GM18507 (cell line): Measurements from ENCODE around the gene EPC1.
"Not testable (repeated sequence)": the region's sequence is repeated elsewhere in the genome, so short reads cannot be mapped to it uniquely, and the experiment has no call there.

Source experiments
- DNase-seq: peaks from one replicate; pipeline ENCODE4 v3.0.0; 2011; ENCODE audit warnings: low read depth; ENCODE audit not compliant: insufficient read length; ENCODE audit errors: extremely low spot score
- FAIRE-seq: peaks from 2 replicates; lab custom pipeline; 2011; peaks lifted over from hg19 to GRCh38; lab: Jason Lieb, UNC

The EPC1 gene

DNA sequence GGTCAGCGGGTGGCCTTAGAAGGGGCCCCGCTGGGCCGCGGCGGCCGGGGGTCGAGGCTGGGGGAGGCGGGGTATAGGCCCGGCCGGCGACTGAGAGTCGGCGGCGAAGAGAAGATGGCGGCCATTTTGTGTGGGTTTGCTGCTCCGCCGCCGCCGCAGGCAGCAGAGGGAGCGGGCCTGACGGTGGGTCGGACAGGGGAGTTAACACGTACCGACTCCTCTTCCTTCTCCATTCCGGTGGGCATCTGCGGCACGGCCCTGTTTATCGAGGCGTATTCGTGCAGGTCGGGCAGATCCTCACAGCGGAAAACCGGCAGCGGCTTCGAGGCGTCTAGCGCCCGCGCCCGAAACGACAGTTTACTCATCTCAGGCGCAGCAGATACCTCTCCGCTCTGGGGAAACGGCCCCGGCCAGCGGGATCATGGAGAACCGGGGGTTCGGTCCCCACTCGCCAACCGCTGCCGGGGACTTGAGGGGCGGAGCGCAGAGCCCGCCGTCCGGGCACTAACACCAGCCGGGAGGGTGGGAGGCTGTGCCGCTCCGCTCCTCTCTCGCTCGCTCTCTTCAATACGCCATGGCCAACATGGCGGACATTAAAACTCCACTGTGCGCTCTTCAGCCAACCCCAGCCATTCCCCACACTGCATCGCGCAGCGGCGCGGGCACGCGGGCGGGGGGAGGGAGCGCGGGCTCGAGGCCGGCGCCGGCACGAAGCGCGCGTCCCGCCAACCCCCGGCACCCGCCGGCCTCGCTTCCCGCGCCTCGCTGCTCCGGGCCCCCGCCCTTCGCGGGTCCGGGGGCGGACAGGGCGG, at the start of gene EPC1:
Gene EPC1, minus strand, starts transcription at position 608 of the 812 bp plus-strand sequence. Its CDS starts 243 bp downstream, at position 365.
- FAIRE-seq (peak; percentile 88), DNase-seq (peak; percentile 83)

GRCh38 chr10:32393911-32394310, 47.0 kb upstream of the EPC1 start:
- DNase-seq, result no peak
- FAIRE-seq, result no peak

DNA sequence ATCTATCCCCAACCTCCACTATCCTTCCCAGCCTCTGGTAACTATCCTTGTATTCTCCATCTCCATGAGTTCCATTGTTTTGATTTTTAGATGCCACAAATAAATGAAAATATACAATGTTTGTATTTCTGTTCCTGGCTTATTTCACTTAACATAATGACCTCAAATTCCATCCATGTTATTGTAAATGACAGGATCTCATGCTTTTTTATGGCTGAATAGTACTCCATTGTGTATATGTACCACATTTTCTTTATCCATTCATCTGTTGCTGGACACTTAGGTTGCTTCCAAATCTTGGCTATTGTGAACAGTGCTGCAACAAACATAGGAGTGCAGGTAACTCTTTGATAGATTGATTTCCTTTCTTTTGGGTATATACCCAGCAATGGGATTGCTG, 45.3 kb upstream of the EPC1 start:
- DNase-seq, FAIRE-seq: not testable (repeated sequence)

- FAIRE-seq (no peak), DNase-seq (no peak)
Measured at GRCh38 chr10:32390193-32390592, 43.2 kb upstream of the EPC1 start.

DNA sequence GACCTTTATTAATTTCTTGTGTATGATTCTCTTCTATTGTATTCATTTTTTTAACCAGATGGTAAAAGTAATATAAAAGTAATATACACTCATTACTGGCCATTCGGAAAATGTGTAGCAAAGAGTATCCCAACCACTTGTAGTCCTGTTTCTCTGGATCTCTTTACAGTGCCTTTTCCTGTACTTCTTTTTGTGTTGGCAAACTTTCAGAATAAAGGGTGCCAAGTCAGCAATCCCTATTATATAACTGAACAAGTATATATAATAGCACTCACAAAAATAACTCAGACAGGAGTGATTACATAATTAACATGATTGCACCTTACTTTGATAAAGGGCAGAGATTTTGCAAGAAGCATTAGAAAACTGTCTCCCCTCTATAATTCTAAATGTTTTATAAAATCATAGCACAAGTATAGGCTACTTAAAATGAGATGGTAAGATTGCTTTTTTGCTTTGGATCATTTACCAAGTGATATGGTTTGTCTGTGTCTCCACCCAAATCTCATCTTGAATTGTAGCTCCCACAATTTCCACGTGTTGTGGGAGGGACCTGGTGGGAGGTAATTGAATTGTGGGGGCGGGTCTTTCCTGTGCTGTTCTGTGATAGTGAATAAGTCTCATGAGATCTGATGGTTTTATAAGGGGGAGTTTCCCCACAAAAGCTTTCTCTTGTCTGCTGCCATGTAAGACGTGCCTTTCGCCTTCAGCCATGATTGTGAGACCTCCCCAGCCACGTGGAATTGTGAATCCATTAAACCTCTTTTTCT, 41.5 kb upstream of the EPC1 start:
- FAIRE-seq (no peak), DNase-seq (no peak)

DNA sequence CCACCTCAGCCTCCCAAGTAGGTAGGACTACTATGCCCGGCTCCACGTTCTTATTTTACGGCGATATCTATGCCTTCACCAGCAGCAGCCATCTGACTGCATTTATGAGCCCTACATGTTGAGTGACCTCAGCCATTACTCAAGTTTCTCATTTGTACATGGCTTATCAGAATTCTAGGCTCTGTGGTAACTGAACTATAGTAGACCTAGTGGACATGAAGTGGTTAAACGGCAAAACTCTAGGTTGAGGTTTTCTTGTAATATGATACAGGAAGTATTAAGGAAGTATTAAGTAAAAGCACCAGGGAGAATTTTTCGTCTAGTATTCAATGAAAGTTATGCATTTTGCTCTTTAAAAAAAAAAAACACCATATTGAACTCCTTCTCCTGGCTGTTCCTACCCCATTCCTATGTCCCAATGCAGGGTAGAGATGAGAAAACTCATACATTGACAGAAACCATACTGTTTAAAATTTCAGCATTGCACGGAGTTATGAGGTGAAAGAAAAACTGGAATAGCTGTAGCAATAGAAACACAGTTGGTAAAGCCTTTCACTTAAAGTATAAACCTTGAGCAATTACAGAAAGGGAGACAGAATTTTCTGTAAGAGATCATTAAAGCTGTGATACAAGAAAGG, 39.8 kb upstream of the EPC1 start:
- no peak for DNase-seq
- no peak for FAIRE-seq

DNA sequence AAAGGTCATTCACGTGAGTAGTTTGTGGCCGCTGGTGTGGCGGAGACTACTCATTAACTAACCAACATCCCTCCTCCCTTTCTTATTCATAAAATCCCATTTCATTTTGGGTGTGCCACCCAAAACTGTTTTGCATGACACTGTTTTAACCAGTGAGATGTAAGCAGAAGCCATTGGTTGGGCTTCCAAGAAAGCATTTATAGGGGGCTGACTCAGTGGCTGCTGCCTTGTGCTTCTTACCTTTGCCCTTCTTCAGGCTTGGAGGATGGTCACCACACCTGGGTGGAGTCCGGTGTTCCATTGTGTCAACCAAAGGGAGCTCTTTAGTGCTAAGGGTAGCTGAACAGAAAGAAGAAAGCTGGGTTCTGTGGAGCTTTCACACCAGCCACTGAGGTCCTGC, 37.2 kb upstream of the EPC1 start:
- FAIRE-seq, result no peak
- no peak for DNase-seq

- FAIRE-seq (no peak), DNase-seq (no peak)
Measured at GRCh38 chr10:32381165-32381564, 34.2 kb upstream of the EPC1 start.

GRCh38 chr10:32379950-32380551, 33.1 kb upstream of the EPC1 start:
- DNase-seq (no peak), FAIRE-seq (no peak)

GRCh38 chr10:32379318-32379949, 32.5 kb upstream of the EPC1 start:
- DNase-seq (no peak), FAIRE-seq (no peak)

DNA sequence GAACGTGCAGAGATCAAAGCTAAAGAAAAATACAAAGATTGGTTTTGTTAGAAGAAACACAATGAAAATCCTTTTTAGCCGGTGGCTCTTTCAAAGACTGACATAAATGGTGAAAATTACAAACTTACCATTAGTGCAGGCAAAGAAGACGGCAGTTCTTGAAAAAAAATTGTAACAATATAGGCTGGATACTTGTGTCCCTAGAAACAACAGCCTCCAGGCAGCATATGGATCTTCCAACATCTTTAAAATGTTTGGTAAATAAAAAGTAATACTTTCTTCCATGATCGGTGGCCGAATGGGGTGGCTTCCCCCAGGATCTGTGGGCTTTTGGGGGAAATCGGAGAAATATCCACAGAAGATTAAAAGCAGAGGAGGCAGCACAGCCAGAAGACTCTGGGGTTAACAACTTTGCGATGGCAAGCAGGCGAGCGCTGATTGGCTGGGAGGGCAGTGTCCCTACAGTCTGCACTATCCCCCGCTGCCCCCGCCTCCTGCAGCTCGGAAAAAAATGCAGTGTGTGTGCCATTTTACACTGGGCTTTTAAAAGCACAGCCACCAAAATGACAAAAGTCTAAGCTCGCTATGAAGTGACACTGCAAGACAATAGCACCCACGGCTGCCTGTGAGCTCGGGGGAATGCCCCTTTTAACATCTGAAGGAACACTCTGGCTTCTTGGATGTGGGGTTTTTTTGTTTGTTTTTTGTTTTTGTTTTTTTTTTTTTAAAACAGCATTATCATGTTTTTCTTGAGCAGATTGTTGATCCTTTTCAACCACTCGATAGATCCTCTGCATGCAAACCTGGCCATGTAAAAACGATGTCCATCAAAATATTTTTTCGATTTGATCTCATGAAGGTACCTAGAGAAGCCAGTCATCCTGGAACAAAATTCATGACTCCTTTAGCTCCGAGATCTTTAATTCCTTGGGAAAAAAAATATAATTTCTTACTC, 31.7 kb upstream of the EPC1 start:
- FAIRE-seq (peak; percentile 99), DNase-seq (peak; percentile 49)

DNA sequence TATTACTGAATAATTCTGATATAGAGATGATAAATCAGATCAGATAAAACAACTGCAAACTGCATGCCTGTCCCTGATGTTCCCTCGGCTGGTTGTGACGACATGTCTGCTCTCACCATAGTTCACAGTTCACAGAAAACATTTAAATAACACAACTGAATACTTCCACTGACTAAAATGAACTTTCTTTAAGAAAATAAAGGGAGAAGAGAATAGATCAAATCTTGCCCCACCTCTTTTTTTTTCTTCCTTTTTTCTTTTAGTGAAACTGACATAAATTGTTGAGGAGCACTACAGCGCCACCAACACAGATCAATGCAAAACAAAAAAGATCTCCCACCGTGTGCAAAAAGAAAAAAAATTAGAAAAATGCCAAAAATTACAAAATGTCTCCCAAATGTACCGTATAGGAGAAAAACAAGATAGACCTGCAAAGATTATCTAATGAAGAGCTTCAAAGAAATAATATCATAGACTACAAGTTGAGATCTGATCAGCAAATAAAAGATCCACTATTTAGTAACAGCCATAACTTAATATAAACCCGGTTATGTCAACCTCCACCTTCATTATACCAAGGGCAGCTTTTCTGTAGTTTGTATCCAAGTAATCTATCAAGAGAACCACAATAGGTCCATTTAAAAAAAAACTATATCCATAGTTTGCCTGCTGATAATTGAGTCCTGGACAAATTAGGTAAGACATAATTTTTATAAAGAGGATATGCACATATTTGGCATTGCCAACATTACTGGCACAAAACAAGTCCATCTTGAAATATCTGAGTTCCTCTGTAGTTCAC, 30.7 kb upstream of the EPC1 start:
- FAIRE-seq (peak; percentile 86), DNase-seq (no peak)

DNA sequence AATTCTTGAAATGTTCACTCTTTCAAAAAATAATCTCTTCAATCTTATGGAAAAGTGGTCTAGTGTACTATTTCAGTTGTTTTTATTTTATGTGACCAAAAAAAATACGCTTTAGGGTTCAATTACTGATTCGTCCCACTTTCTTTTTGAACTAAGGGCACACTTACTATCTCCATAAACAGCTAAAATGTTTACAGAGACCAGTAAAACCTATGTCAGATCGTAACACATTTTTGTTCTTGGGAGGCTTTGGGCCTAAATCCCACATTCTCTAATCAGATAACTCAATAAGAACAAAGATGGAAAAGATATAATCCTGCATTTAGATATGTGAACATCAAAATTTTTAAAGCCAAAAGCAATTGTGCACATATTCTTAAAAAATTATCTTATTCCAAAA, 29.8 kb upstream of the EPC1 start:
- DNase-seq (no peak), FAIRE-seq (peak; percentile 66)

- DNase-seq, result no peak
- no peak for FAIRE-seq
Measured at GRCh38 chr10:32376097-32376496, 29.1 kb upstream of the EPC1 start.

DNA sequence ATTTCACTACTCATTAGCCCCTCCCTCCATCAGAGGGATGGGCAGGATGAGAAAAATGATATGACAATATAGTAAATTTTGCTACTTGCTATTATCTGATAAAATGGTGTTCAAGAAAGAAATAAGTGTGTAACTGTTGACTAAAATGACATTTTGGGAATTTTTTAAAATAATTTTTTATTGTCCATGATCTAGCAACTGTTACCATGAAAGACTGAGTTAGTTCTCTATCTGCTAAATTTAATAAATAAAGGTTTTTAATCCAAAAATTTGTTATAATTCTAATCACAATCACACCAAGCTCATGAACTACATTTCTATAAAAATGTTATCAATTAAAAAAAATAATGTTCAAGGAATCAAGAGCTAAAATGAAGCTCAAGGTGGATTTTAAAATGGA, 28.7 kb upstream of the EPC1 start:
- FAIRE-seq (no peak), DNase-seq (no peak)

- DNase-seq (no peak), FAIRE-seq (no peak)
Measured at GRCh38 chr10:32374605-32375004, 27.6 kb upstream of the EPC1 start.

GRCh38 chr10:32373496-32373895, 26.5 kb upstream of the EPC1 start:
- DNase-seq (no peak), FAIRE-seq (no peak)

DNA sequence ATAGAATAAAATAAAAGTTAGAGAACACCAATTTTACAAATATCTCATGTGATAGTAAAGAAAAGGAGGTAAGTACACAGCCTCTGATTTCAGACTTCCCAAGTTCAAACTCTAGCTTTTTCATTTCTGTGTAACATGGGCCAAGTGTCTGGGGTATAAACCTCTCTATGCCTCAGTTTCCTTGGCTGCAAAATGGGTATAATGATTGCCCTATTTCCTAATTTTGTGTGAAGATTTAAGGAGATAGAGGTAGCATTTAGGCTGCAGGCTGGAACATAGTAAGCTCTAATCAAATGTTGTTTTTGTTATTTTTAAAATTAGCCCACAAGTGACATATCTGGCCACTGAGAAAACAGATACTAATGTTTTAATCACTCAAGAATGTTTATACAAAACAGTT, 26.1 kb upstream of the EPC1 start:
- DNase-seq, result no peak
- FAIRE-seq, result no peak
